K562 (cell line): ENCODE data around the gene CTSZ. TPM values are rescaled to one million over a fixed set of nuclear protein-coding genes. Genes with fewer than 3 reads are reported as not detected.

Source experiments
- EWSR1 ChIP-seq: fragments of 450-650 bp; IDR thresholded peaks from 2 replicates; pipeline ENCODE4 v1.6.1; 2018; ENCODE audit warnings: borderline replicate concordance, mild to moderate bottlenecking, low read depth, moderate library complexity; ENCODE audit not compliant: partially characterized antibody
- EZH2 ChIP-seq: IDR thresholded peaks from 2 replicates; pipeline ENCODE4 v1.6.1; 2012; ENCODE audit warnings: low read depth, mild to moderate bottlenecking, inconsistent platforms, low read length, borderline replicate concordance
- GABPB2 ChIP-seq: fragments of 250-450 bp; sonication (Bioruptor Pico); conservative IDR thresholded peaks from 2 replicates; pipeline ENCODE4 v1.5.1; 2021; ENCODE audit warnings: mild to moderate bottlenecking
- MAFG ChIP-seq: fragments of 450-650 bp; conservative IDR thresholded peaks from 2 replicates; pipeline ENCODE4 v1.6.1; 2016; ENCODE audit warnings: missing genetic modification characterization, missing compliant biosample characterization
- MTF1 ChIP-seq: fragments of 250-450 bp; sonication (Bioruptor Pico); IDR thresholded peaks from 2 replicates; pipeline ENCODE4 v1.9.0; 2021; ENCODE audit warnings: moderate library complexity, mild to moderate bottlenecking, inconsistent platforms, borderline replicate concordance
- PCBP1 ChIP-seq: fragments of 200-400 bp; formaldehyde crosslinking; IDR thresholded peaks from 2 replicates; pipeline ENCODE4 v1.6.1; 2018; ENCODE audit warnings: mild to moderate bottlenecking, low read depth, low read length; ENCODE audit not compliant: poor library complexity, severe bottlenecking
- ZNF561 ChIP-seq: fragments of 450-650 bp; formaldehyde crosslinking; conservative IDR thresholded peaks from 2 replicates; pipeline ENCODE4 v1.4.0; 2020; ENCODE audit warnings: mild to moderate bottlenecking, moderate library complexity
- ZNF589 ChIP-seq: fragments of 200-800 bp; sonication (Bioruptor generic); IDR thresholded peaks from 2 replicates; pipeline ENCODE4 v1.6.1; 2016; ENCODE audit warnings: low read depth, missing genetic modification characterization, missing compliant biosample characterization
- polyA plus RNA-seq, 8 experiments: library from polyadenylated mRNA; depleted of rRNA in 4 of 8; stranded (reverse) in 5 of 8; unstranded in 3 of 8; fragments of >200 nt; fragmentation: Nextera tagmentation in 2 of 8; fragmentation: Illumina TruSeq in 1 of 8; extraction: Ambion mirVana in 2 of 8; extraction: Trizol in 1 of 8; gene quantifications; 2 replicates each; pipeline versions ENCODE4 v1.2.1 to v1.2.3, GENCODE V29; 2011 to 2014; ENCODE audit warnings: inconsistent platforms in 1 of 8, missing spikeins in 1 of 8
- total RNA-seq, 7 experiments: library from RNA; depleted of rRNA in 6 of 7; stranded (reverse); fragments of >200 nt in 6 of 7; fragmentation: Illumina TruSeq in 2 of 7; extraction: Trizol in 2 of 7; gene quantifications; 2 replicates each; pipeline versions ENCODE4 v1.2.1 to v1.2.3, GENCODE V29; 2011 to 2021; ENCODE audit warnings: low replicate concordance in 1 of 7
- TF ChIP-seq, protein P1 (sequence below), 2 experiments: fragments of 450-650 bp; formaldehyde crosslinking in 1 of 2; IDR thresholded peaks; 2 replicates each; pipeline versions ENCODE4 v1.4.0 to v1.6.1; 2014 to 2020; ENCODE audit warnings: mild to moderate bottlenecking in 2 of 2, borderline replicate concordance in 1 of 2, low read depth in 1 of 2
- TF ChIP-seq, protein P2 (sequence below): sonication (generic); formaldehyde crosslinking; IDR thresholded peaks from 2 replicates; pipeline ENCODE4 v1.9.0; 2022; ENCODE audit warnings: mild to moderate bottlenecking, missing genetic modification reagents
- TF ChIP-seq, protein P3 (sequence below), 3 experiments: IDR thresholded peaks in 2 of 3; conservative IDR thresholded peaks in 1 of 3; 2 replicates each; pipeline ENCODE4 v1.5.1; 2011 to 2012; ENCODE audit warnings: low read length in 3 of 3, mild to moderate bottlenecking in 3 of 3, control low read depth in 2 of 3, improper control_type of control experiment in 1 of 3, inconsistent platforms in 1 of 3, low read depth in 1 of 3, mixed read lengths in 1 of 3, moderate library complexity in 1 of 3; ENCODE audit not compliant: insufficient read depth in 2 of 3
- TF ChIP-seq, protein P4 (sequence below): fragments of 250-450 bp; sonication (Bioruptor Pico); IDR thresholded peaks from 2 replicates; pipeline ENCODE4 v1.6.1; 2021; ENCODE audit warnings: mild to moderate bottlenecking

Gene CTSZ
- total and polyA plus RNA-seq, 9 of the 15 experiments (the other 6 are each of a cell fraction or from before 2014, with no cell fraction given): 1.6 to 143 (median 82.8) TPM

DNA sequence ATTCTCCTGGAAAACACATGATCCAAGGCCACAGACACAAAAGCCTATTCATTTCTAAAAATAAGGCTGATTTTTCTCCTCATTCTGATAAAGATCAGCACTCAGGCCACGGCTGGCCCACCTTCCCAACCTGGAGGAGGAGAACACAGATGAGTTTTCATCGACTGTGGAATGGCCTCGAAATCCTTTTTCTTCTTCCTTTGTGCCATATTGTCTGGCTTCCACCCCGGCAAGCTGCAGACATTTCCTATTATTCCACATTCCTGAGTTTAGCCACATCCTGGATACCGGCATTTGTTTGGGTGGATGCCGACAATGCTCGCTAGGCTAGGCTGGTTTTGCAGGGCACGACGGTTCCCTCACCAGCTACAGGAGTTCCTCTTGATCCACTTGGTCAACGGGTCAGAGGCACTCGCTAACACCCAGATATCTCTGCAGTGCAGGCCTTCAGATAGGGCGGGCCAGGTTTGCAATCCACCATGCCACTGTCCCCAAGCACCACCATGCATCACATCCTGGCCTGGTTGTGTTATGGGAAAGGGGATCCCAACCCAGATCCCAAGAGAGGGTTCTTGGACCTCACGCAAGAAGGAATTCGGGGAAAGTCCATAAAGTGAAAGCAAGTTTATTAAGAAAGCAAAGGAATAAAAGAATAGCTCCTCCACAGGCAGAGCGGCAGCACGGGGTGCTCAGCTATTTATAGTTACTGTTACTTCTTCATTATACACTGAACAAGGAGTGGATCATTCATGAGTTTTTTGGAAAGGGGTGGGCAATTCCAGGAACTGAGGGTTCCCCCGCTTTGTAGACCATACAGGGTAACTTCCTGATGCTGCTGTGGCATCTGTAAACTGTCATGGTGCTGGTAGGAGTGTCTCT, 4.2 kb upstream of the CTSZ start (continued):
- TF ChIP-seq, protein P1, sequence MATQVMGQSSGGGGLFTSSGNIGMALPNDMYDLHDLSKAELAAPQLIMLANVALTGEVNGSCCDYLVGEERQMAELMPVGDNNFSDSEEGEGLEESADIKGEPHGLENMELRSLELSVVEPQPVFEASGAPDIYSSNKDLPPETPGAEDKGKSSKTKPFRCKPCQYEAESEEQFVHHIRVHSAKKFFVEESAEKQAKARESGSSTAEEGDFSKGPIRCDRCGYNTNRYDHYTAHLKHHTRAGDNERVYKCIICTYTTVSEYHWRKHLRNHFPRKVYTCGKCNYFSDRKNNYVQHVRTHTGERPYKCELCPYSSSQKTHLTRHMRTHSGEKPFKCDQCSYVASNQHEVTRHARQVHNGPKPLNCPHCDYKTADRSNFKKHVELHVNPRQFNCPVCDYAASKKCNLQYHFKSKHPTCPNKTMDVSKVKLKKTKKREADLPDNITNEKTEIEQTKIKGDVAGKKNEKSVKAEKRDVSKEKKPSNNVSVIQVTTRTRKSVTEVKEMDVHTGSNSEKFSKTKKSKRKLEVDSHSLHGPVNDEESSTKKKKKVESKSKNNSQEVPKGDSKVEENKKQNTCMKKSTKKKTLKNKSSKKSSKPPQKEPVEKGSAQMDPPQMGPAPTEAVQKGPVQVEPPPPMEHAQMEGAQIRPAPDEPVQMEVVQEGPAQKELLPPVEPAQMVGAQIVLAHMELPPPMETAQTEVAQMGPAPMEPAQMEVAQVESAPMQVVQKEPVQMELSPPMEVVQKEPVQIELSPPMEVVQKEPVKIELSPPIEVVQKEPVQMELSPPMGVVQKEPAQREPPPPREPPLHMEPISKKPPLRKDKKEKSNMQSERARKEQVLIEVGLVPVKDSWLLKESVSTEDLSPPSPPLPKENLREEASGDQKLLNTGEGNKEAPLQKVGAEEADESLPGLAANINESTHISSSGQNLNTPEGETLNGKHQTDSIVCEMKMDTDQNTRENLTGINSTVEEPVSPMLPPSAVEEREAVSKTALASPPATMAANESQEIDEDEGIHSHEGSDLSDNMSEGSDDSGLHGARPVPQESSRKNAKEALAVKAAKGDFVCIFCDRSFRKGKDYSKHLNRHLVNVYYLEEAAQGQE (IDR thresholded peaks at IDR 0.05; ENCODE audit: borderline replicate concordance): 0 out of 2 replicates have a peak, but pooled peaks have one; percentile 9
- TF ChIP-seq, protein P1 (CRISPR knock-in tag; IDR thresholded peaks at IDR 0.05; ENCODE audit: low read depth): no peak
- TF ChIP-seq PCBP1 (no peak), ZNF589 (no peak), MTF1 (CRISPR knock-in tag) (no peak), EWSR1 (no peak), EZH2 (no peak), GABPB2 (CRISPR knock-in tag) (no peak), ZNF561 (CRISPR knock-in tag) (no peak), MAFG (tag) (no peak)
- TF ChIP-seq, protein P2, sequence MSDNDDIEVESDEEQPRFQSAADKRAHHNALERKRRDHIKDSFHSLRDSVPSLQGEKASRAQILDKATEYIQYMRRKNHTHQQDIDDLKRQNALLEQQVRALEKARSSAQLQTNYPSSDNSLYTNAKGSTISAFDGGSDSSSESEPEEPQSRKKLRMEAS: no peak
- TF ChIP-seq, protein P3, sequence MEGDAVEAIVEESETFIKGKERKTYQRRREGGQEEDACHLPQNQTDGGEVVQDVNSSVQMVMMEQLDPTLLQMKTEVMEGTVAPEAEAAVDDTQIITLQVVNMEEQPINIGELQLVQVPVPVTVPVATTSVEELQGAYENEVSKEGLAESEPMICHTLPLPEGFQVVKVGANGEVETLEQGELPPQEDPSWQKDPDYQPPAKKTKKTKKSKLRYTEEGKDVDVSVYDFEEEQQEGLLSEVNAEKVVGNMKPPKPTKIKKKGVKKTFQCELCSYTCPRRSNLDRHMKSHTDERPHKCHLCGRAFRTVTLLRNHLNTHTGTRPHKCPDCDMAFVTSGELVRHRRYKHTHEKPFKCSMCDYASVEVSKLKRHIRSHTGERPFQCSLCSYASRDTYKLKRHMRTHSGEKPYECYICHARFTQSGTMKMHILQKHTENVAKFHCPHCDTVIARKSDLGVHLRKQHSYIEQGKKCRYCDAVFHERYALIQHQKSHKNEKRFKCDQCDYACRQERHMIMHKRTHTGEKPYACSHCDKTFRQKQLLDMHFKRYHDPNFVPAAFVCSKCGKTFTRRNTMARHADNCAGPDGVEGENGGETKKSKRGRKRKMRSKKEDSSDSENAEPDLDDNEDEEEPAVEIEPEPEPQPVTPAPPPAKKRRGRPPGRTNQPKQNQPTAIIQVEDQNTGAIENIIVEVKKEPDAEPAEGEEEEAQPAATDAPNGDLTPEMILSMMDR (IDR thresholded peaks at IDR 0.05 in 2 of 3, conservative IDR thresholded peaks at IDR 0.05 in 1 of 3; ENCODE audit: insufficient read depth in 2 of 3, low read depth in 1 of 3, low read length in 3 of 3): no peak
- TF ChIP-seq, protein P4, sequence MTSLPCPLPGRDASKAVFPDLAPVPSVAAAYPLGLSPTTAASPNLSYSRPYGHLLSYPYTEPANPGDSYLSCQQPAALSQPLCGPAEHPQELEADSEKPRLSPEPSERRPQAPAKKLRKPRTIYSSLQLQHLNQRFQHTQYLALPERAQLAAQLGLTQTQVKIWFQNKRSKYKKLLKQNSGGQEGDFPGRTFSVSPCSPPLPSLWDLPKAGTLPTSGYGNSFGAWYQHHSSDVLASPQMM (CRISPR knock-in tag): no peak
